AG09319 (cell line): Measurements from ENCODE around the gene SLC5A11.

Experiments
- DNase-seq: peaks from one replicate; pipeline ENCODE4 v3.0.0-alpha.2; 2010; ENCODE audit warnings: low read depth; ENCODE audit errors: extremely low read depth
- TF ChIP-seq, protein P1 (sequence below): IDR thresholded peaks from 2 replicates; pipeline ENCODE4 v1.5.1; 2011; ENCODE audit warnings: low read depth, mild to moderate bottlenecking, inconsistent platforms, low read length, moderate library complexity

Gene SLC5A11

DNA sequence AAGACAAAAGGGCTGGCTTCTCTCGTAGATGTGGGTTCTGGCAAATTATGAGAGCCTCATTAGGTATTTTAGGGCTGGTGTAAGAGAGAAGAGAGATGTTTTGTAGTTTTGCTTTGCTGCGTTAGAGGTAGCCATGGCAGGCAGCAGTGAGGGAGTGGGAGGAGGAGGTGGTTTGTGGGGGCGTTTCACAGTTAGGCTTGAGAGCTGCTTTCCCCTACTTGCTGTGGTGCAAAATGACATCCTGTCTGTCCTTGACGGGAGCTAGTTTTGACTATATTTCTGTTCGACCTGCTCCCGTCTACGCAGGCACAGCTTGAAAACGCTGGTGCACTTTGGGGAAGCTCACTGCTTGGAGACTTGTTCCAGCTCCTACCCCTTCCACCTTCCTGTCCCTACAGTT is 75.5 kb downstream of the SLC5A11 start:
- DNase-seq = no peak
- TF ChIP-seq, protein P1, sequence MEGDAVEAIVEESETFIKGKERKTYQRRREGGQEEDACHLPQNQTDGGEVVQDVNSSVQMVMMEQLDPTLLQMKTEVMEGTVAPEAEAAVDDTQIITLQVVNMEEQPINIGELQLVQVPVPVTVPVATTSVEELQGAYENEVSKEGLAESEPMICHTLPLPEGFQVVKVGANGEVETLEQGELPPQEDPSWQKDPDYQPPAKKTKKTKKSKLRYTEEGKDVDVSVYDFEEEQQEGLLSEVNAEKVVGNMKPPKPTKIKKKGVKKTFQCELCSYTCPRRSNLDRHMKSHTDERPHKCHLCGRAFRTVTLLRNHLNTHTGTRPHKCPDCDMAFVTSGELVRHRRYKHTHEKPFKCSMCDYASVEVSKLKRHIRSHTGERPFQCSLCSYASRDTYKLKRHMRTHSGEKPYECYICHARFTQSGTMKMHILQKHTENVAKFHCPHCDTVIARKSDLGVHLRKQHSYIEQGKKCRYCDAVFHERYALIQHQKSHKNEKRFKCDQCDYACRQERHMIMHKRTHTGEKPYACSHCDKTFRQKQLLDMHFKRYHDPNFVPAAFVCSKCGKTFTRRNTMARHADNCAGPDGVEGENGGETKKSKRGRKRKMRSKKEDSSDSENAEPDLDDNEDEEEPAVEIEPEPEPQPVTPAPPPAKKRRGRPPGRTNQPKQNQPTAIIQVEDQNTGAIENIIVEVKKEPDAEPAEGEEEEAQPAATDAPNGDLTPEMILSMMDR = no peak

DNA sequence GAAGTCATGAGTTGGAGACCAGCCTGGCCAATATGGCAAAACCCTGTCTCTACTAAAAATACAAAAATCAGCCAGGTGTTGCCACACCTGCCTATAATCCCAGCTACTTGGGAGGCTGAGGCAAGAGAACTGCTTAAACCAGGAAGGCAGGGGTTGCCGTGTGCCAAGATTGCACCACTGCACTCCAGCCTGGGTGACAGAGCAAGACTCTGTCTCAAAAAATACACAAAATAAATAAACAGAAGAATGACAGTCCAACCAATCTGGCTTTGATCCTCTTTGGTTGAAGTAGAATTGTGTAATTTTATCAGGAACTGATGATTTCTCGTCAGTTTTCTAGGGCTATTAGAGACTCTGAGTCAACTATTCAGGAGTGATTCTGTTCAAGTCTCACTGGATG is 79.4 kb downstream of the SLC5A11 start:
- TF ChIP-seq, protein P1 = no peak
- DNase-seq = no peak

DNA sequence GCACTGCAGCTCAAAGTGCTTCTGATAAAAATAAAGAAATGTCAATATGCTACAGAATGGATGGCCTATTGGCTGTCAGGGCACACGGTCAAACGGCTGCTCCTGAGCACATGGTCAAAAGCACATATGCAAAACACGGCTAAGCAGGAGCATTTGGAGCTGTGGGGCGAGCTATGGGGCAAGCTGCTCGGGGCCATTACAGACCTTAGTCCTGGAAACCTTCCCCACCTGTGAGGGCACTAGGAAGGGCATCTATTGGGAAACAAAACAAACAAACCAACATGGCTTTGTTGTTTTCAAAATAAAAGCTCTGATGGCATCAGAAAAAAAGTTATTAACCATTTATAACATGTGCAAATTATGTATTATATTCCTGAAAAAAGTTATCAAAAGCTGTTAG is 83.6 kb downstream of the SLC5A11 start:
- TF ChIP-seq, protein P1 = no peak
- DNase-seq = no peak

DNA sequence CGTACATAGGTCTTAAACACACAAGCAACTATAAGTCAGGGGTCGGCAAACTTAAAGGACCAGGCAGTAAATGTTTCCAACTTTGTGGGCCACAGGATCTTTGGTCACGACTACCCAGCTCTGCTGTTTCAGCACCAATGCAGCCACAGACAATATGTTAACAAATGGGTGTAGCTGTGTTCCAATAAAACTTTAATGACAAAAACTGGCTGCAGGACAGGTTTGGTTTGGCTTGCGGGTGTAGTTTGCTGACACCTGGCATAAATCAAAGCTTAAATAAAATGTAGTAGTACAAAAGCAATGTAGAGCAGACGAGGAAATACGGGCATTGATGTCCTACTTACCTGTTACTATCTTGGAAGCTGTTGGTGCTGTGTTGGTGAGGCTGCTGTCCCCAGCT is 84.7 kb downstream of the SLC5A11 start:
- TF ChIP-seq, protein P1 = no peak
- DNase-seq = no peak

DNA sequence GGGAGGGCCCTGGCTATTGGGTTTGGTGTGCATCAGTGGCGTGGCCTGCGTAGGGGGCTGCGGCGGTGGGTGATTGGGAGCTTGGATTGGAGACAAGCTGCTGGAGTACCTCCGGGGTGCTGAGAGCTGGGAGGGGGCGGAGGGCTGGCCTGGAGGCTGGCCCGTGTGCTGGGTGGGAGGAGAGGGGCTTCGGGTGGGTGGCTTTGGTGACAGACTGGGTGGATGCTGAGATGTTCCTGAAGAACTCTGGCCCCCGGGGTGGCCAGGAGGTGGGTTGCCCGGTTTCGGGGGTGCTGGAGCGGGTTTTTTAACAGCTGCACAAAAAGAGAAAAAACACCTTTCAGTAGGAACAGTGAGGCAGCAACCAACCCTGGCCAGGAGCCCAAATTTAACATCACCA is 85.3 kb downstream of the SLC5A11 start:
- DNase-seq = no peak
- TF ChIP-seq, protein P1 = no peak

DNA sequence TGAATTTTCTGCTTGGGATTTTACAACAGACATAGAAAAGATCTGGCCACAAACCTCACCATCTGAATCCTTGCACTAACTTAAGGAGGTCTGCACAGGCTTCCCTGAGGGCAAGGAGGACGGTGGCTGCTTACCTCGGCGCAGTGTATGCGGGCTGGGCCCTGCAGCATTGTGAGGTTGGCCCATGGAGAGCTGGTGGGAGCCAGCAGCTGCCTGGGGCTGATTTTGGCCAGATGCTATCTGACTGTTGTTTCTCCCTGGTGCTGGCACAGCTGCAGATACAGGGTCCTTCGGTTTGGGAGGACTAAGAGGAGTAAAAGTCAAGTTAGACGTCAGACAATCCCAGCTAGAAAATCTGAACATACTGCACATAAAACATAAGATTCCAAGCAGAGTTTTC is 89.6 kb downstream of the SLC5A11 start:
- DNase-seq = no peak
- TF ChIP-seq, protein P1 = no peak

DNA sequence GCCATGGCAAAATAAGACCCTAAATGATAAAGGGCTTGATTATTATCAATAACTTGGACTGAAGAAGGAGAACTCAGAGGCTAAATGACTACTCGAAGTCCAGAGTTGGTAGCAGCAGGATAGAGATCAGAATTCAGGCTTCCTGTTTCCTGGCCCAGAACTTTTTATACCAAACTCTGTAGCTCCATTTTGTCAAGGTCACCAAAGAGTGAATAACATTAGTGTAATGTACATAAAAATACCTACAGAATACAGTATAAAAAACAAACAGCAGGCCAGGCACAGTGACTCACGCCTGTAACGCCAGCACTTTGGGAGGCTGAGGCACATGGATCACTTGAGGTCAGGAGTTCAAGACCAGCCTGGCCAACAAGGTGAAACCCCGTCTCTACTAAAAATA is 90.4 kb downstream of the SLC5A11 start:
- TF ChIP-seq, protein P1 = no peak
- DNase-seq = no peak
